ENCODE measurements around the gene LGR6.

GRCh38 chr1:202251424-202252256, 58.0 kb downstream of the LGR6 start:
- TF ChIP-seq CTCF (conservative IDR thresholded peaks at IDR 0.05; ENCODE audit: low read depth, low read length) (no peak), EZH2 (IDR thresholded peaks at IDR 0.05; ENCODE audit: low read length, unreplicated experiment) (no peak), EZH2phosphoT487 (IDR thresholded peaks at IDR 0.05; ENCODE audit: borderline replicate concordance, low read length) (no peak)

All from PC-3 (cell line).